ENCODE data around the gene GPC6.

The GPC6 gene

GRCh38 chr13:94351292-94351990, 1124.8 kb downstream of the GPC6 start:
- DNase-seq (ENCODE audit: low read depth) = no peak

- DNase-seq (ENCODE audit: low read depth) = no peak
Observed at GRCh38 chr13:94352057-94352456, 1125.5 kb downstream of the GPC6 start.

- no peak for DNase-seq (ENCODE audit: low read depth)
Observed at GRCh38 chr13:94353167-94353710, 1126.6 kb downstream of the GPC6 start.

- no peak for DNase-seq (ENCODE audit: low read depth)
Observed at GRCh38 chr13:94359875-94360274, 1133.3 kb downstream of the GPC6 start.

- DNase-seq (ENCODE audit: low read depth) = peak; percentile 29
Observed at GRCh38 chr13:94362411-94362909, 1135.9 kb downstream of the GPC6 start.

GRCh38 chr13:94366677-94367076, 1140.1 kb downstream of the GPC6 start:
- DNase-seq (ENCODE audit: low read depth) = no peak

- DNase-seq (ENCODE audit: low read depth) = no peak
Observed at GRCh38 chr13:94369972-94370436, 1143.4 kb downstream of the GPC6 start.

GRCh38 chr13:94371855-94372254, 1145.2 kb downstream of the GPC6 start:
- no peak for DNase-seq (ENCODE audit: low read depth)

- DNase-seq (ENCODE audit: low read depth) = no peak
Observed at GRCh38 chr13:94382517-94382916, 1155.9 kb downstream of the GPC6 start.

- no peak for DNase-seq (ENCODE audit: low read depth)
Observed at GRCh38 chr13:94382960-94383359, 1156.4 kb downstream of the GPC6 start.

GRCh38 chr13:94384231-94384905, 1157.8 kb downstream of the GPC6 start:
- DNase-seq (ENCODE audit: low read depth) = no peak

GRCh38 chr13:94387047-94387446, 1160.4 kb downstream of the GPC6 start:
- DNase-seq (ENCODE audit: low read depth) = no peak

- no peak for DNase-seq (ENCODE audit: low read depth)
Observed at GRCh38 chr13:94389604-94390351, 1163.2 kb downstream of the GPC6 start.

- no peak for DNase-seq (ENCODE audit: low read depth)
Observed at GRCh38 chr13:94390881-94391280, 1164.3 kb downstream of the GPC6 start.

GRCh38 chr13:94394723-94395122, 1168.1 kb downstream of the GPC6 start:
- DNase-seq (ENCODE audit: low read depth) = no peak

GRCh38 chr13:94395860-94396259, 1169.3 kb downstream of the GPC6 start:
- DNase-seq (ENCODE audit: low read depth) = no peak

GRCh38 chr13:94399812-94400211, 1173.2 kb downstream of the GPC6 start:
- DNase-seq (ENCODE audit: low read depth) = no peak

GRCh38 chr13:94400874-94401273, 1174.3 kb downstream of the GPC6 start:
- DNase-seq (ENCODE audit: low read depth) = no peak

- no peak for DNase-seq (ENCODE audit: low read depth)
Observed at GRCh38 chr13:94408314-94409036, 1181.9 kb downstream of the GPC6 start.

GRCh38 chr13:94411747-94412146, 1185.1 kb downstream of the GPC6 start:
- DNase-seq (ENCODE audit: low read depth) = no peak

GRCh38 chr13:94412870-94413597, 1186.4 kb downstream of the GPC6 start:
- no peak for DNase-seq (ENCODE audit: low read depth)
